Panc1 (cell line): ENCODE results near the gene ABTB2. TPM values are rescaled to one million over a fixed set of nuclear protein-coding genes. Genes with fewer than 3 reads are reported as not detected.

Experiments used
- ATAC-seq: fragments of 200-7000 bp; cut with Tn5 transposase; 2 replicates; pipeline ENCODE4 v1.9.1; 2020; ENCODE audit warnings: mild to moderate bottlenecking, moderate library complexity
- BruUV-seq: library from RNA; stranded (reverse); fragments of 400-500 nt; replicated peaks from 2 replicates; lab custom pipeline; 2021; lab: Mats Ljungman, UMichigan
- CTCF ChIA-PET: fragments of 300-600 bp; sonication (Branson Sonifier 250); formaldehyde crosslinking; loops from one replicate; lab custom pipeline; 2022; ENCODE audit warnings: antibody characterized with exemption; lab: Charles Lee
- POLR2A ChIA-PET: fragments of 300-600 bp; sonication (Branson Sonifier 250); formaldehyde crosslinking; loops from one replicate; lab custom pipeline; 2022; ENCODE audit warnings: antibody characterized with exemption; lab: Charles Lee
- DNase-seq: peaks from one replicate; pipeline ENCODE4 v3.0.0-alpha.2; 2010; ENCODE audit warnings: low read depth, low spot score
- H3K27ac ChIP-seq: 2 replicates; pipeline ENCODE4 v1.5.1; 2011; ENCODE audit warnings: mild to moderate bottlenecking, low read length, inconsistent platforms
- H3K27me3 ChIP-seq: fragments of 200-500 bp; sonication (Bioruptor generic); 2 replicates; pipeline ENCODE4 v1.6.0; 2014; ENCODE audit warnings: low read length, inconsistent platforms; ENCODE audit not compliant: control insufficient read depth, insufficient read depth
- H3K36me3 ChIP-seq: fragments of 200-500 bp; sonication (Bioruptor generic); 2 replicates; pipeline ENCODE4 v1.5.1; 2014; ENCODE audit warnings: inconsistent platforms, mild to moderate bottlenecking, low read length, moderate library complexity; ENCODE audit not compliant: control insufficient read depth, insufficient read depth
- H3K4me1 ChIP-seq: 2 replicates; pipeline ENCODE4 v1.5.1; 2011; ENCODE audit warnings: inconsistent platforms, mild to moderate bottlenecking, low read length, moderate library complexity; ENCODE audit not compliant: control insufficient read depth, insufficient read depth
- H3K4me3 ChIP-seq, 2 experiments: 2 replicates each; pipeline ENCODE4 v1.5.1; 2011 to 2012; ENCODE audit warnings: low read depth in 2 of 2, low read length in 2 of 2, mild to moderate bottlenecking in 2 of 2, inconsistent platforms in 1 of 2, moderate library complexity in 1 of 2
- H3K9me3 ChIP-seq: fragments of 200-500 bp; sonication (Bioruptor generic); 2 replicates; pipeline ENCODE4 v1.5.1; 2014; ENCODE audit warnings: low read depth, mild to moderate bottlenecking, inconsistent platforms, low read length, moderate library complexity; ENCODE audit not compliant: control insufficient read depth, insufficient read depth
- POLR2AphosphoS5 ChIP-seq: IDR thresholded peaks from 2 replicates; pipeline ENCODE4 v1.6.1; 2012; ENCODE audit warnings: mild to moderate bottlenecking, low read depth, low read length, moderate library complexity
- SIN3A ChIP-seq: IDR thresholded peaks from 2 replicates; pipeline ENCODE4 v1.6.1; 2012; ENCODE audit warnings: low read depth, mild to moderate bottlenecking, low read length, moderate library complexity, borderline replicate concordance; ENCODE audit not compliant: insufficient read depth
- TCF7L2 ChIP-seq: IDR thresholded peaks from 2 replicates; pipeline ENCODE4 v1.6.1; 2011; ENCODE audit warnings: mild to moderate bottlenecking, low read depth, low read length, inconsistent platforms
- in situ Hi-C: cut with HindIII; loops from 2 replicates; pipeline ENCODE4 v1.10.0; 2016; ENCODE audit warnings: low sequenced_read_pairs, low pct_unique_long_range_greater_than_20kb
- intact Hi-C: fragments of 100-400 bp; cut with micrococcal nuclease; formaldehyde crosslinking; loops from one replicate; pipeline ENCODE4 v1.10.0; 2022; ENCODE audit not compliant: unreplicated experiment
- total RNA-seq: library from RNA; stranded (reverse); gene quantifications from one replicate; pipeline ENCODE4 v1.2.1, GENCODE V29; 2021; ENCODE audit not compliant: unreplicated experiment
- TF ChIP-seq, protein P1 (sequence below): fragments of 450-650 bp; IDR thresholded peaks from 2 replicates; pipeline ENCODE4 v1.5.1; 2017; ENCODE audit warnings: mild to moderate bottlenecking

The ABTB2 gene
- total RNA-seq, 1 experiment from 2014 or later: 22.7 TPM

DNA sequence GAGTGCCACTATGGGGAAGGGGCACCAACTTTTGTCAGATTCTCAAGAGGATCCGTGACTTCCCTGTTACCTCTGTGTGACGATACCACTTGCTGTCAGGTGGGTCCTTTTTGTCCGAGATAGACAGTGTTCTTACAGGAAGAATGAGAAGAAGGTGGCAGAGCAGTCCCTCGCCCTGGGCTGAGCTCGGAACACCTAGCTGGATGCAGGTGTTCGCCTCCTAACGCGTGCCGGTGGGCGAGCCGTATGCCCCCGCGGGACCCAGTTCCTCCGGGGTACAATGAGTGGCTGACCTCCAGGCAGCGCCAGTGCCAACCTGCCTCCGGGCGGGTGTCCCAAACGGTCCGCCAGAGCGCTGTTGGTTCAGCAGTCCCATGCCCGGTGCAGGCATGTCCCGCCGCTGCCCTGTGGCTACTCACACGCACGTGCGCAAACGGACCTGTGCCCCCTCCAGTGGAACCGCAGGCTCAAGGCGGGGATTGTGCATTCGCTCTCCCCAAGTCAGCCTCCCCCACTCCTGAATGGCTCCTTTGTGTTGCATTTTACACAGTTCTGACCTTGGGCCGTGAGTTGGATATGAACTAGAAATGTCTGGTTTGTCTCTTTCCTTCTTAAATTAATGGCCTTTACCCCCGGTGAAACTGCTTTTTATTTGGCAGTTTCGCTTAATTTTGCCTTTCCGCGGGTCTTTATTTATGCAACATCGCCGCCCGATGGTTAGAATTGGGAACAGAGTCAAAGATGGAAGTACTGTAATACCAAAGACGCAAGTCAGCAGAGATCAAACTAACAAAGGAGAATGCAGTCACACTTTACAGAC is 1.1 kb upstream of the ABTB2 start:
- peak overlapping the region; percentile 66 to 89 for H3K4me3 ChIP-seq
- DNase-seq: peak; percentile 62
- intact Hi-C loops: loop anchor here (1.0 to 5.0 kb wide), 3 partner anchors 185 to 538 kb away; no protein-coding TSS in a partner anchor
- peak; percentile 48 for ATAC-seq
- no peaks in the 10 kb centered on the region for H3K9me3 ChIP-seq
- TF ChIP-seq, protein P1, sequence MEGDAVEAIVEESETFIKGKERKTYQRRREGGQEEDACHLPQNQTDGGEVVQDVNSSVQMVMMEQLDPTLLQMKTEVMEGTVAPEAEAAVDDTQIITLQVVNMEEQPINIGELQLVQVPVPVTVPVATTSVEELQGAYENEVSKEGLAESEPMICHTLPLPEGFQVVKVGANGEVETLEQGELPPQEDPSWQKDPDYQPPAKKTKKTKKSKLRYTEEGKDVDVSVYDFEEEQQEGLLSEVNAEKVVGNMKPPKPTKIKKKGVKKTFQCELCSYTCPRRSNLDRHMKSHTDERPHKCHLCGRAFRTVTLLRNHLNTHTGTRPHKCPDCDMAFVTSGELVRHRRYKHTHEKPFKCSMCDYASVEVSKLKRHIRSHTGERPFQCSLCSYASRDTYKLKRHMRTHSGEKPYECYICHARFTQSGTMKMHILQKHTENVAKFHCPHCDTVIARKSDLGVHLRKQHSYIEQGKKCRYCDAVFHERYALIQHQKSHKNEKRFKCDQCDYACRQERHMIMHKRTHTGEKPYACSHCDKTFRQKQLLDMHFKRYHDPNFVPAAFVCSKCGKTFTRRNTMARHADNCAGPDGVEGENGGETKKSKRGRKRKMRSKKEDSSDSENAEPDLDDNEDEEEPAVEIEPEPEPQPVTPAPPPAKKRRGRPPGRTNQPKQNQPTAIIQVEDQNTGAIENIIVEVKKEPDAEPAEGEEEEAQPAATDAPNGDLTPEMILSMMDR: peak; percentile 90
- 0 out of 2 replicates have a peak, but pooled peaks have one; percentile 32 for TF ChIP-seq SIN3A
- no peak for TF ChIP-seq POLR2AphosphoS5
- in situ Hi-C loops: no loop called here
- H3K4me1 ChIP-seq: peaks cover 21% of the 10 kb centered on the region
- H3K27me3 ChIP-seq: no peaks in the 10 kb centered on the region
- peak overlapping the region; percentile 86 for H3K27ac ChIP-seq
- ChIA-PET POLR2A (no interaction called here), CTCF (interaction anchor here (0.8 to 2.3 kb wide), 2 partner anchors 184 to 198 kb away, joined by 3 to 20 read pairs; no protein-coding TSS in a partner anchor)
- no TSS peak for BruUV-seq
- no peaks in the 10 kb centered on the region for H3K36me3 ChIP-seq

DNA sequence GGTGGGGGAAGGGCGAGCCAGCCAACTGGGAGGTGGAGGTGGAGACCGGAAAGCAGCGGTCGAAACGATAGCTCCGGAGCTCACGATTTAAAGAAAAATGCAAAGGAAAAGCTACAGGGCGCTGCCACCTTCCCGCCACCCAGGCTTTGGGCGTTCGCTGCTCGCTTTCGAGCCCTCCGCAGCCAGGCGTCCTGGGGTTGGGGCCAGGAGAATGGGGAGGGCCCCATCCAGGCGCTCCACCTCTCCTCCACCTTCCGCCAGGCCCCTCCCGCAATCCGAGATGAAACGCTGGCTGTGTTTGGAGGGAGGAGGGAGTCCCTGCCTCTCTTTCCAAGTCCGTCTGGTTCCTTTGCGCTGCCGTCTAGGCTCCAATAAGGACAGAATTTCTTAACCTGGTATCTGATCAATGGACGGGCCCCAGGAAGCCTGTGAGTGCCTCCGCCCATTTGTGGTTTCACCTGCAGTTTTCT is 483 bp upstream of the ABTB2 start:
- Histone ChIP-seq H3K27ac (peak overlapping the region; percentile 86), H3K4me3 (peak overlapping the region; percentile 66 to 89), H3K36me3 (no peaks in the 10 kb centered on the region), H3K9me3 (no peaks in the 10 kb centered on the region), H3K27me3 (no peaks in the 10 kb centered on the region), H3K4me1 (peaks cover 27% of the 10 kb centered on the region)
- DNase-seq (no peak), ATAC-seq (peak; percentile 76)
- in situ Hi-C loops: no loop called here
- CTCF ChIA-PET: interaction anchor here (0.8 to 2.3 kb wide), 3 partner anchors 83 to 197 kb away, joined by 3 to 20 read pairs (median 3); no protein-coding TSS in a partner anchor
- no peak; the same call in 1 of the 2 replicates for TF ChIP-seq SIN3A
- TF ChIP-seq TCF7L2: peak; percentile 51
- peak; percentile 11; the same call in 1 of the 2 replicates for TF ChIP-seq POLR2AphosphoS5
- TF ChIP-seq, protein P1: no peak
- no TSS peak for BruUV-seq
- POLR2A ChIA-PET: interaction anchor here (0.6 to 0.7 kb wide), 2 partner anchors 104 to 174 kb away, joined by 3 to 12 read pairs; no protein-coding TSS in a partner anchor
- intact Hi-C loops: loop anchor here (5.0 kb wide), 2 partner anchors 361 to 539 kb away; no protein-coding TSS in a partner anchor
